Right renal pelvis (tissue), 4 donors: Measurements from ENCODE around the gene TP53BP2. TPM values are rescaled to one million over a fixed set of nuclear protein-coding genes. Genes with fewer than 3 reads are reported as not detected.
"Not testable (repeated sequence)": the region's sequence is repeated elsewhere in the genome, so short reads cannot be mapped to it uniquely, and the experiment has no call there.

ENCODE experiments used
- DNase-seq, 4 donors: peaks; one replicate each; pipeline ENCODE4 v3.0.0-alpha.2; 2013; ENCODE audit warnings: low read depth in 4 of 4, low spot score in 3 of 4, missing footprints in 1 of 4
- polyA plus RNA-seq, 4 donors: library from polyadenylated mRNA; unstranded; fragments of 120-200 nt; gene quantifications; one replicate each; pipeline ENCODE4 v1.2.1, GENCODE V29; 2013; ENCODE audit not compliant: insufficient read length in 4 of 4

Gene TP53BP2, protein sequence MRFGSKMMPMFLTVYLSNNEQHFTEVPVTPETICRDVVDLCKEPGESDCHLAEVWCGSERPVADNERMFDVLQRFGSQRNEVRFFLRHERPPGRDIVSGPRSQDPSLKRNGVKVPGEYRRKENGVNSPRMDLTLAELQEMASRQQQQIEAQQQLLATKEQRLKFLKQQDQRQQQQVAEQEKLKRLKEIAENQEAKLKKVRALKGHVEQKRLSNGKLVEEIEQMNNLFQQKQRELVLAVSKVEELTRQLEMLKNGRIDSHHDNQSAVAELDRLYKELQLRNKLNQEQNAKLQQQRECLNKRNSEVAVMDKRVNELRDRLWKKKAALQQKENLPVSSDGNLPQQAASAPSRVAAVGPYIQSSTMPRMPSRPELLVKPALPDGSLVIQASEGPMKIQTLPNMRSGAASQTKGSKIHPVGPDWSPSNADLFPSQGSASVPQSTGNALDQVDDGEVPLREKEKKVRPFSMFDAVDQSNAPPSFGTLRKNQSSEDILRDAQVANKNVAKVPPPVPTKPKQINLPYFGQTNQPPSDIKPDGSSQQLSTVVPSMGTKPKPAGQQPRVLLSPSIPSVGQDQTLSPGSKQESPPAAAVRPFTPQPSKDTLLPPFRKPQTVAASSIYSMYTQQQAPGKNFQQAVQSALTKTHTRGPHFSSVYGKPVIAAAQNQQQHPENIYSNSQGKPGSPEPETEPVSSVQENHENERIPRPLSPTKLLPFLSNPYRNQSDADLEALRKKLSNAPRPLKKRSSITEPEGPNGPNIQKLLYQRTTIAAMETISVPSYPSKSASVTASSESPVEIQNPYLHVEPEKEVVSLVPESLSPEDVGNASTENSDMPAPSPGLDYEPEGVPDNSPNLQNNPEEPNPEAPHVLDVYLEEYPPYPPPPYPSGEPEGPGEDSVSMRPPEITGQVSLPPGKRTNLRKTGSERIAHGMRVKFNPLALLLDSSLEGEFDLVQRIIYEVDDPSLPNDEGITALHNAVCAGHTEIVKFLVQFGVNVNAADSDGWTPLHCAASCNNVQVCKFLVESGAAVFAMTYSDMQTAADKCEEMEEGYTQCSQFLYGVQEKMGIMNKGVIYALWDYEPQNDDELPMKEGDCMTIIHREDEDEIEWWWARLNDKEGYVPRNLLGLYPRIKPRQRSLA
- polyA plus RNA-seq = 10 to 100 TPM; 43.5 to 56.3 (median 52.3) TPM

DNA sequence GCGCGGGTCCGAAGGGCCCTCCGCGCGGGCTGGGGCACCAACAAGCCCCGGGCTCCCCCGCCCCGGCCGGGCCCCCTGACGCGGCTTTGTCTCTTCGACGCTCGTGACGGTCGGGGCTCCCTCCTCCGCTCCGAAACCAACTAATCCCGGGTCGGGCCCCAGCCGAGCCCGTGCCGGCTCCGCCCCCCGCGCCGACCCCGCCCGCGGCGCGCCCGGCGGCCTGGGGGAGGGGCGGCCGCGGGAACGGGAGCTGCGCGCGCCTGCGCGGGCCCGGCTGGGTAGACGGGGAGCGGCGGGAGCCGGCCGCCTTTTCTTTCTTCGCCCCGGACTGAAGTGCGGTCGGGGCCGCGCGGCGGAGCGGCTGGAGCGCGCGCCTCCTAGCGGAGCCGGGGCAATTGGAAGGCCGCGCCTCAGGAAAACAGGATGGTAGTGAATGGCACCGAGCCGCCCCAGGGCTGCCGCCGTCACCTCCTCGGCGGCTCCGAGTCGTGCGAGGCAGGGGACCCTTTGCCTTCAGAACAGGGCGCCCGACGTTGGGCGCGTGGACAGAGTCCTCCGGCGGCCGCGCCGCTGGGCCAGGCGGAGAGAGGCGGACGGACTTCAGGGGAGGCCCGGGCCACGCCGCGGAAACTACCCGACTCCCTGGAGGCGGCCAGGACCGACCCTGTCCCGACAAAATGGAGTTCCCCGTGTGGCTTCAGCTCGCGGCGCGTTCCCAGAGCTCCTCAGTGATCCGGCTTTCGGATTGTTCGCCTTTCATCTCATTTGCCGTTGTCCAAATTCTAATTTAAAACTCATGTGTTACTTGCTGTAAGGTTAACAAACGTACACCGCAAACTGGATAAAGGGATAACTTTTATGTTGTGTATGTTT is at the start of gene TP53BP2:
TP53BP2 (minus strand) TSS at position 138 of the 873 bp plus-strand sequence. CDS start 267 bp downstream, outside the sequence.
- peak; percentile 72 to 86 (median 81) for DNase-seq

GRCh38 chr1:223890494-223890893 is 44.7 kb upstream of the TP53BP2 start:
- DNase-seq = not testable (repeated sequence)

- DNase-seq = not testable (repeated sequence)
Observed at GRCh38 chr1:223889319-223889718, 43.6 kb upstream of the TP53BP2 start.

DNA sequence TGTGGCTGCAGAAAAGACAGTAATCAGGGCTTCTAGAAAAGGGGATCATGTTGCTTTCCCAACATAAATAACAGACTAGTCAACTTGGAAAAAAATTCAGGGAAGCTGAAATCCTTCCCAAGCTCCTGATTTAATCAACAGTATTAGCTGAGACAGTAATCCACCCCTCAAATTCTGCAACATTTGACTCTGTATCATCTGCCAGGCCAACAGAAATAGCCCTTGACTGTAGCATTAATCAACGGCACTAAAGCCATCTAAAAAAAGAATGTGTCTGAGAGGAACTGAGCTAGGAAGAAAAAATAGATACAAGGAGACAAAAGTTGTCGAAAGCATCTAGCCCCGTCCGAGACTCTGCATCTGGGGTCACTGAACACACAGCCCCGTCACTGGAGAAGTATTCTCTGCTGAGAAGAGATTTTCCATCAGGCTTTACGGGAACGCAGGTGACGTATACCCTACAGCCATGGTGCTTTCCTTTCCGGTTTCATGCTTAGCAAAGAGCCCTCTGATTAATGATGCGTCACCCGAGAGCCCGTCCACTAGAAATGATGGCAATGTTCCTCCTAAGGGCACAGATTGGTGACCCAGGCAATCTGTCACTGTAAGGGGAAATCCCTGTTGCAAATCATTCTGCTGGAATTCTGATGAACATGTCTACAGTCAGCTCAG is 42.1 kb upstream of the TP53BP2 start:
- DNase-seq = peak; percentile 58 to 84 (median 69)

DNA sequence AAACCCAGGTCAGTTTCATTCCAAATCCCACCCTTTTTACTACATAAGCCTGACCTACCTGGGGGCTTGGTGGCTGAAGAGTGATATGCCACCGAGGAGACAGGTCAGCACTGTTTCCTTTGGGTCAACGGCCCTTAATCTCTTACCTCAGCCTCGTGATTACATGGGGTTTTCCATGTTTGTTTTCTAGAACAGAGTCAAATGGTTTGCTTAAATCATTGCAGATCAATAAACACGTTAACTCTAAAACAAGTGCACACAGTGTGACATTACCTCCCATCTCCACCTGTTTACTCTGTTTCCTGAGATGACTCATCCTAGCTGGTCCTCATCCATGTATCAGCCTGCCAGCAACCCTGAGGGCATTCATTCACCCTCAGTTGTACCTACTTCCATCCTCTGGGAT is 40.8 kb upstream of the TP53BP2 start:
- DNase-seq = no peak

- no peak for DNase-seq
Observed at GRCh38 chr1:223885614-223886013, 39.9 kb upstream of the TP53BP2 start.

DNA sequence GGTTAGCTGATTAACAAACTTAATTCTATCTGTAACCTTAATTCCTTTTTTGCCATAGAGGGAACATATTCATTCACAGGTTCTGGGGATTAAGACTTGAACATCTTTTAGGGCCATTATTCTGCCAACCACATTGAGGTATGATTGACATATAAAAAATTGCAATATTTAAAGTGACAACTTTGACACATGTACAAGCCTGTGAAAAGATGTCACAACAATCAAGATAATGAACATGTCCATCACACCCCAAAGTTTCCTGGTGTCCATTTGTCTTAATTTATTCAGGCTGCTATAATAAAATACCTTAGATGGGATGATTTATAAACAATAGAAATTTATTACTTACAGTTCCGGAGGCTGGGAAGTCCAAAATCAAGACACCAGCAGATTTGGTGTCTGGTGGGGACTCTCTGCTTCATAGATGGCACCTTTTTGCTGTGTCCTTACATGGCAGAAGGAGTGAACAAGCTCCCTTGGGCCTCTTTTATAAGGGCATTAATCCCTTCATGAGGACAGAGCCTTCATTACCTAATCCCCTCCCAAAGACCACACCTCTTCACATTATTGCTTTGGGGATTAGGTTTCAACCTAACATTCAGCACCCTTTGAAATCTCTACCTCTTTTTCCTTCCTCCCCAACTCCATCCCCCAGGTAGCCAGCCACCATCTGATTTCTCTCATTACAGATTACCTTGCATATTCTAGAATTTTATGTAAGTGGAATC is 33.0 kb upstream of the TP53BP2 start:
- DNase-seq = no peak

DNA sequence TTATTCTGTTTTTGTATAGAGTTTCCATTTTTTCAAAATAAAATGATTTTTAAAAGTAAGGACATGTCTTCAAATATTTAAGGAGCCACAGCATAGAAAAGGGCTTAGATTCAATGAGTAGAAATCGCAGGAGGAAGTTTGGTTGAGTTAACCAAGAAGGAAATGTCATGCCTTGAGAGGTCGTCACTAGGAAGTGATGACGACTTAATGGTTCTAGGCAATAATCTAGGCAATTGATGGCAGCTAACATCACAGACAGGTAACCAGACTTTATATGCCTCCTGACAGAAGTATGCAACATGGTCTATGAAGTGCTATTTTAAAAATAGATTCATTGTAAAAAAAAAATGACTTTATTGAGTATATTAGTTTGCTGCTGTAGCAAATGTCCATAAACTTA is 32.1 kb upstream of the TP53BP2 start:
- no peak for DNase-seq

- no peak for DNase-seq
Observed at GRCh38 chr1:223876590-223876989, 30.8 kb upstream of the TP53BP2 start.

GRCh38 chr1:223873044-223873443 is 27.3 kb upstream of the TP53BP2 start:
- DNase-seq = no peak

DNA sequence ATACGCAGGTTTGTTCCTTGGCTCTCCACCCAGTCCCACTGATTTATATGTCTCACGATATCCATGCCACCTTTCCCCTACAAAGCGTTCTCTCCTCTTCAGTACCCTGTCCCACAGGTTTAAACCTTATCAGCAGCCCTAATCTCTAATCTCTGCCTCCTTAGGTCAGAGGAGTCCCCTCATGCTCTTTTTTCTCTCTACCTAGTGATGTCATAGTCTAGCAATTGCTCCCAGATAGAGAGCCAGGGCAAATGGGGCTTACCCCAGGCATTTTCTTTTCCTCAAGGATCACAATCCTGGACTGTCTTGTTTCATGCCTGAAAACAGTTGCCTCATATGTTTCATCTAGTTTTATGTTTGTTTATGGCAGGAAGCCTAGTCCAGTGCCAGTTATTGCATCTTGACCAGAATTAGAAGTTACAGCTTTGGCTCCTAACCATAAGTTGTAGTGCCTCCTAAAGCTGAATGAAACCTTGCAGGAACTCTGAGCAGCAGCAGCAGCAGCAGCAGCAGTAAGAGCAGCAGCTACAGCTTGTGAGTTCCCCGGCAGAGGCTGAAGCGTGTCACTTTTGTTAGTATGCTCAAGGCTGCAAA is 26.7 kb upstream of the TP53BP2 start:
- no peak for DNase-seq

- no peak for DNase-seq
Observed at GRCh38 chr1:223870617-223871574, 25.1 kb upstream of the TP53BP2 start.

- not testable (repeated sequence) for DNase-seq
Observed at GRCh38 chr1:223864599-223865368, 19.0 kb upstream of the TP53BP2 start.

DNA sequence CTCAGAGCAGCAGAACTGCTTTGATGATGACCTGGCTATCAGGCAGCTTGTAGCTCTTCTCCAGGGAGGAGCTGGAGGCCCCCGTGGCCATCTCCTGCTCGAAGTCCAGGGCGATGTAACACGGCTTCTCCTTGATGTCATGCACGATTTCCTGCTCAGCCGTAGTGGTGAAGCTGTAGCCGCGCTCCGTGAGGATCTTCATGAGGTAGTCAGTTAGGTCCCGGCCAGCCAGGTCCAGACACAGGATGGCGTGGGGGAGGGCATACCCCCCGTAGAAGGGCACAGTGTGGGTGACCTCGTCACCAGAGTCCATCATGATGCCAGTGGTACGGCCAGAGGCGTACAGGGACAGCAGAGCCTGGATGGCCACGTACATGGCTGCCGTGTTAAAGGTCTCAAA is 18.3 kb upstream of the TP53BP2 start:
- DNase-seq = no peak

DNA sequence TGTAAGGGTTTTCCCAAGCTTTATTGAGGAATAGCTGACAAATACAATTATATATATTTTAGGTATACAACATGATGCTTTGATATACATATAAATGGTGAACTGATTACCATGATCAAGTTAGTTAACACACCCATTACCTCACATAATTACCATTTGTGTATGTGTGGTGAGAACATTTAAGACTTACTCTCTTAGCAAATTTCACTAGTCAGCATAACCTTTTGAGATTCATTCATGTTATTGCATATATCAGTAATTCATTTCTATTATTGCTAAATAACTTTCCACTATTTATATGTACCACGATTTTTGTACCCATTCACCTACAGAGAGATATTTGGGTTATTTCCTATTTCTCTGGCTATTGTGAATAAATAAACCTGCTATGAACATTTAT is 16.2 kb upstream of the TP53BP2 start:
- DNase-seq = no peak

DNA sequence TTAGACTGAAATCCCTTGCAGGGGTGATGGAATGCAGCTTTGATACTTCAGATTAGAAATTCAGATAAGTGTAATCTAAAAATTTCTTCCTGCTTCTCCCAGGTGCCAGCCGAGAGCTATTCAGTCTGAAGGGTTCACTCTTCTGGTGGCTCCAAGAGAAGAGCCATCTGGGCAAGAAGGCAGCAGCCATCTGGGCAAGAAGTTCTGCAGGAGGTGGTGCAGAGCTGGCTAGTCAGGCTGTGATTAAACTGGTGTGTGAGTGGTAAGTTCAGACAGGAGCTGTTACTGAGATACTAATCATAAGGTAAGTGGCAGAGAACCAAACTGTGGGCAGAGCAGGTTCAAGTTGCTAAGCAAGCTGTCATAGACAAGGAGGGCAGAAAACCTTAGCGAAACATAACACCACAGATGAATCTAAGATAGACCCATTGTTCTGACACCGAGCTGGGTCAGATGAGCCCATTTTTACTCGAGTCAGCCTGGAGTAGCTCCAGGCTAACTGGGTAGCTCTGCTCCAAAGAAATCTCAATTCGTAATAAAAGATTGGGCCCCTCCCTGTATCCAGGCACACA is 14.4 kb upstream of the TP53BP2 start:
- DNase-seq = no peak
